ENCODE data around the gene ADAMTSL1.

Gene ADAMTSL1

GRCh38 chr9:18759827-18760226 lies 285.9 kb downstream of the ADAMTSL1 start:
- in situ Hi-C loops (cut with MboI; ENCODE audit: low sequenced_read_pairs), result no loop called here

DNA sequence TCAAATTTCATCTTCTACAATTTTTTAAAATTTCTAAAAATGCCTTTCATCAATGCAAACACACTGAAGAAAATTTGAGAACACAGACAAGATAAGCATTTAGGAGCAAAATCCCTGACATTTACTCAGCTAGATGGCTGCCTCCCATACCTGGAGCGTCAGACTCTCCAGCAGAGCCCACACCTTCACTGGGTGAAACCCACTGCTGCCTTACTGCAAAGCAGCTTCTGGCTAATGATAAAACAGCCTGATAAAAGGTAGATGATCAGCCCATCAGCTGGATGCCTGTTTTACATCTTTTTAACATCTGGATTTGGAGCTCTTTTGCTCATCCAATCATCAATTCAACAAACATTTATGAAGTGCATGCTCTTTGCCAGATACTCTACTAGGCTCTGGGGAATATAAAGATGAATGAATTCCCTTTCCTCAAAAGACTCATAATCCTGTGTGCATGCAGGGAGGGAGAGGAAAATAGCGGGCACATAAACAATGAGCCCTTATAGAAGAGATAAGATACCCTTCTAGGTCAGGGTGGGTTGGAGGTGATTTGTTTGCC lies 287.9 kb downstream of the ADAMTSL1 start:
- in situ Hi-C loops (cut with MboI; ENCODE audit: low sequenced_read_pairs), result no loop called here

GRCh38 chr9:18766989-18767550 lies 293.1 kb downstream of the ADAMTSL1 start:
- in situ Hi-C loops (cut with MboI; ENCODE audit: low sequenced_read_pairs), result no loop called here

- in situ Hi-C loops (cut with MboI; ENCODE audit: low sequenced_read_pairs), result no loop called here
These were observed 295.1 kb downstream of the ADAMTSL1 start for GRCh38 chr9:18768951-18769622.

- in situ Hi-C loops (cut with MboI; ENCODE audit: low sequenced_read_pairs), result no loop called here
These were observed 296.4 kb downstream of the ADAMTSL1 start for GRCh38 chr9:18770131-18770908.

GRCh38 chr9:18771011-18771410 lies 297.1 kb downstream of the ADAMTSL1 start:
- in situ Hi-C loops (cut with MboI; ENCODE audit: low sequenced_read_pairs), result no loop called here

- in situ Hi-C loops (cut with MboI; ENCODE audit: low sequenced_read_pairs), result no loop called here
These were observed 297.8 kb downstream of the ADAMTSL1 start for GRCh38 chr9:18771763-18772162.

GRCh38 chr9:18775241-18775640 lies 301.3 kb downstream of the ADAMTSL1 start:
- in situ Hi-C loops (cut with MboI; ENCODE audit: low sequenced_read_pairs), result no loop called here

GRCh38 chr9:18775930-18776329 lies 302.0 kb downstream of the ADAMTSL1 start:
- in situ Hi-C loops (cut with MboI; ENCODE audit: low sequenced_read_pairs), result no loop called here

GRCh38 chr9:18776836-18777820 lies 303.2 kb downstream of the ADAMTSL1 start:
- in situ Hi-C loops (cut with MboI; ENCODE audit: low sequenced_read_pairs), result no loop called here

- in situ Hi-C loops (cut with MboI; ENCODE audit: low sequenced_read_pairs), result no loop called here
These were observed 304.2 kb downstream of the ADAMTSL1 start for GRCh38 chr9:18778147-18778546.

- in situ Hi-C loops (cut with MboI; ENCODE audit: low sequenced_read_pairs), result no loop called here
These were observed 304.9 kb downstream of the ADAMTSL1 start for GRCh38 chr9:18778846-18779245.

GRCh38 chr9:18783909-18784308 lies 310.0 kb downstream of the ADAMTSL1 start:
- in situ Hi-C loops (cut with MboI; ENCODE audit: low sequenced_read_pairs), result no loop called here

- in situ Hi-C loops (cut with MboI; ENCODE audit: low sequenced_read_pairs), result no loop called here
These were observed 311.7 kb downstream of the ADAMTSL1 start for GRCh38 chr9:18785604-18786003.

DNA sequence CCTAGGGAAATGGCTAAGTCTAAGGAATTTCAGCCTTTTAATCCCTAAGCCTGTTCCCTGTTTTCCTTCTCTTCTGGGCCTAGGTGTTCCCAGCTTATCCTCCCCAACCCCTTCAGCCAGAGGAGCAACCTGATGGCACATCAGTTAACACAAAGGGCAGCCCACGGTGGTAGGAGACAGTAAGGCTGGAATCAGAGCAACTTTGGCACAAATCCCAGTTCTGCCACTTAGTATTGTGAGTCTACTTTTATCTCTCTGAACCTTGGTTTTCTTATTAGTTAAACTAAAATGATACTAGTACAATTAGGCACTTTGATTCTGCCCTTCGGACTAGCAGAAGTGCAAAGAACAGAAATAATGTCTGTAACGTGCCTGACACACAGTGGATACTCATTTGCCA lies 312.2 kb downstream of the ADAMTSL1 start:
- in situ Hi-C loops (cut with MboI; ENCODE audit: low sequenced_read_pairs), result no loop called here

DNA sequence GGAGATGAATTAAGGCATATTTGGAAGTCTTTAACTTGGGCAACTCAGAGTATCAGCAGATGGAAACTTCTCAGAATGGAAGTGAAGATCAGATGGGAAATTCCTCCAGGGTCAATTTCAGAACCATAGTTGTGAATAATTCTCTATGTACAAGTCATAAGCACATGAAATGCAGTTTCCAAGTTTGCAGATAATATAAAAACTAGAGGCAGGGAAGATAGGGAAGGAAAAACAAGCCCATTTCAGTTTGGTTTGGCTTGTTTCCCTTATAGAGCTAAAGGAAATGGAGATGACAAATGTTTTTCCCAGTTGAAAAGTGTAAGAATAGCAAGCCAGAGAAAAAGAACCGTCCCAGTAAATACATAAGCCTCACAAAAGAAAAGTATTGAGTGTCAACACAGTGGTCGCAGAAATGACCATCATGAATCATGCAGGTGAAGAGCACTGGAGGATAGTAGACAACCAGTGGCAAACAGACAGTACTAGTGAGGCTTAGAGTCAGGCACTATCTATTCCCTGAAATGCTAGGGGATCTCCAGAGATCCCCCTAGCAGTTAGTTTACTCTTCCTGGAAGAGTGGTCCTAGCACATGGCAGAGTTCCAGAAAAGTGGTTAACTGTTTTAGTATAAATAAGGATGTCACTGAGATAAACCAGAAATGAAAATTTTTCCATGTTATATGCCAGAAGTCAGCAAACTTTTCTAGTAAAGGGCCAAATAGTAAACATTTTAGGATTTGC lies 313.1 kb downstream of the ADAMTSL1 start:
- in situ Hi-C loops (cut with MboI; ENCODE audit: low sequenced_read_pairs), result no loop called here

DNA sequence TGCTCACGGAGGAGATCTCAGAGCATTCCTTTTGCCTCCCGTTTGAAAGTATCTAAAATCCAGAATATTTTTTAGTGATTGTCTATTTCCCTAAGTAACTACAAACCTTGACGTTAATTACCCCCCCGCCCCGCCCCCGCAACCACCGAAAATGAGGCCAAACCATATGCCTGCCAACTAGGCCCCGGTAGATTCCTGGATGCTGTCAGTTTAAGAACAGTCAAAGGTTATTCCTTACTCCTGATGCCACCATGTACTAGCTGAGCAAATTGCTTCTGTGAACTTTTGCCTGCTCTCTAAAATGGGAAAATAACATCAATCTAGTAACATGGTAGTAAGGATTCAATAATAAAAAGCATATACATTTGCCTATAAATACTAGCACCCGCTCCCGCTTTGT lies 314.3 kb downstream of the ADAMTSL1 start:
- in situ Hi-C loops (cut with MboI; ENCODE audit: low sequenced_read_pairs), result no loop called here

DNA sequence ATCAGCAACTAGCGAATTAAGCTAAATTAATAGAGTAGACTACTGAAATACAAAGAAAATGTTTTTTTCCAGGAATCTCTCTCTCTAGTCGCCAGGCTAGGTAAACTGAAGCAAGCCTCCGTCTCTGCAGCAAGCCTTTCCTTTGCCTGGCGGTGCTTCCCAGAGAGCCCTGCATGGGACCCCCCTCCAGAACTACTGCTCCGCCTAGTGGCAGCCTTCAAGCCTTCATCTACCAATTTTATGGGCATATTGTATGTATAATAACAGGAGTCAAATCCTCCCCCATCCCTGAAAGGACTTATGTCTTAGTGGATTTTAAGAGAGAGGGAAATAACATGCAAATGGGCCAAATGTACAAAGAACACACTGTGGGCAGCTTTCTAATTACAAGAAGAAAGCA lies 317.1 kb downstream of the ADAMTSL1 start:
- in situ Hi-C loops (cut with MboI; ENCODE audit: low sequenced_read_pairs), result no loop called here

DNA sequence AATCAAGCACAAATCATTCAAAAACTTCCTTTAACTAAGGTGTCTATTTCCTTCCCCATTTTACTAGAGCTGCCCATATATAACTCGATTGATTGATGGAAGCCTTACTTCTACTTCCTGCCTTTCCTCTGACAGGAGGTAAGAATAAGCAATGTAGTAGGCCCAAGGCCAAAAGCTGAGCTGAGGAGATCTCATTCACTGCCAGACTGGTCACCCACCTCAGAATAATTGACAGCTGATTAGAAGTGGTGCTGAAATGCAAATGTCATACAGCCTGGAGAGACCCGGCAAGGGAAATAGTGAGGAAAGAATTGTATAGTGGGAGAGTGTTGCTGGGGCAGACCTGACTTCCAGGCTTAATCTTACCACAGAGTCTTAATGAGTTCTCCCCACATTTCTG lies 319.2 kb downstream of the ADAMTSL1 start:
- in situ Hi-C loops (cut with MboI; ENCODE audit: low sequenced_read_pairs), result no loop called here
